Measurements from ENCODE around the gene ZNF862. TPM values are rescaled to one million over a fixed set of nuclear protein-coding genes. Genes with fewer than 3 reads are reported as not detected.

The ZNF862 gene
- total and polyA plus RNA-seq, 7 donors: 0.92 to 23.8 (median 12.5) TPM

GRCh38 chr7:149832332-149833041 is 5.7 kb upstream of the ZNF862 start:
- TF ChIP-seq EP300 (IDR thresholded peaks at IDR 0.05): no peak
- TF ChIP-seq POLR2AphosphoS5 (IDR thresholded peaks at IDR 0.05): no peak
- no peak for TF ChIP-seq CTCF (IDR thresholded peaks at IDR 0.05)
- no peak for TF ChIP-seq POLR2A (IDR thresholded peaks at IDR 0.05)
- H3K27ac ChIP-seq: no peak overlapping the region
- H3K36me3 ChIP-seq: no peaks in the 10 kb centered on the region
- WGBS, 2 donors: 64 to 74% methylated on average over 13 of the region's 13 CpGs
- peaks cover 0 to 11% (median 0%) of the 10 kb centered on the region in 3 donors for H3K27me3 ChIP-seq
- intact Hi-C loops (cut with DNase I): no loop called here
- H3K9me3 ChIP-seq: no peaks in the 10 kb centered on the region
- no peak overlapping the region for H3K4me3 ChIP-seq
- peaks cover 0 to under 1% (median 0%) of the 10 kb centered on the region in 4 donors for H3K4me1 ChIP-seq
- peak; percentile 47 for DNase-seq

- Histone ChIP-seq H3K36me3 (no peaks in the 10 kb centered on the region), H3K9me3 (no peaks in the 10 kb centered on the region), H3K4me1 (peaks cover 0 to 5% (median 3%) of the 10 kb centered on the region in 4 donors), H3K4me3 (no peak overlapping the region), H3K27me3 (peaks cover 0 to 11% (median 0%) of the 10 kb centered on the region in 3 donors), H3K27ac (no peak overlapping the region)
- WGBS, 2 donors: 84 to 85% methylated on average over 12 of the region's 12 CpGs
- peak; percentile 42 for DNase-seq
- intact Hi-C loops (cut with DNase I): no loop called here
- no peak for TF ChIP-seq POLR2AphosphoS5 (IDR thresholded peaks at IDR 0.05)
- TF ChIP-seq EP300 (IDR thresholded peaks at IDR 0.05): no peak
- TF ChIP-seq POLR2A (IDR thresholded peaks at IDR 0.05): no peak
- no peak for TF ChIP-seq CTCF (IDR thresholded peaks at IDR 0.05)
These were observed 4.6 kb upstream of the ZNF862 start for GRCh38 chr7:149833495-149834130.

DNA sequence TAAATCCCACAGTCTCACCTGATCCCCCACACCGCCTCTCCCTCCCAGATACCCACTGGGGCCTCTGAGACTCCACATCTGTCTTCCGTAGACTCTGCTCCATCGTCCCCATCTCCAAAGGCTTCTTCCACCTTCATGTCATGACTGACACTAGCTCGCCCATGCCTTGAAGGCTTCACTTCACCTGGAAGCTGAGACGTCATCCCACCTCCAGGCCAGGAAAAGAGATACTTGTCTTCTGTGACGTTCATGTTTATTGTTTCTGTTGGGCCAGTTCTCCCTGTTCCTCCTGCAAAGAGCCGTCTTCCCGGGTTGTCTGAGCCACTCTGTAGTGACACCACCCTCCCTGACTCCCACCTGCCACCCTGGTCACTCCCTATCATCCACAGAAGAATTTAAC is 3.6 kb upstream of the ZNF862 start:
- intact Hi-C loops (cut with DNase I): no loop called here
- peak; percentile 50 for DNase-seq
- H3K27ac ChIP-seq: no peak overlapping the region
- no peaks in the 10 kb centered on the region for H3K36me3 ChIP-seq
- 90 to 91% methylated on average over 8 of the region's 8 CpGs for WGBS, 2 donors
- peaks cover 0 to 11% (median 0%) of the 10 kb centered on the region in 3 donors for H3K27me3 ChIP-seq
- TF ChIP-seq POLR2A (IDR thresholded peaks at IDR 0.05): no peak
- TF ChIP-seq EP300 (IDR thresholded peaks at IDR 0.05): no peak
- H3K4me3 ChIP-seq: no peak overlapping the region
- H3K9me3 ChIP-seq: no peaks in the 10 kb centered on the region
- peaks cover 0 to 13% (median 8%) of the 10 kb centered on the region in 4 donors for H3K4me1 ChIP-seq

DNA sequence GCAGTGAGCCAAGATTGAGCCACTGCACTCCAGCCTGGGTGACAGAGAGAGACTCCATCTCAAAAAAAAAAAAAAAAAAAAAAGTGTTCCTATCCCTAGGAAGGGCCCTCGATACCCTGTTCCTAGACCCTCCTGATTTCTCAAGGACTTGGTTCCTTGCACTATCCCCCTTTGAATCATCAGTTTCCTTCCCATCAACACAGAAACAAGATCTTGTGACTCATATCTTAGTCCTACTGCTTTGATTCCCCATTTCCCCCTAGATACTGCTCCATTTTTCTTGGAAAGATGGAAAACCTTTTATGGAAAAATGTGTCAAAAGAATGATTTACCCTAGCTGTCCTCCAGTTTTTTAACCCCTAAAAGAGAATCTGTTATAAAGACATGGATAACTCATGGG is 1.7 kb upstream of the ZNF862 start:
- Histone ChIP-seq H3K4me1 (peaks cover 0 to 15% (median 9%) of the 10 kb centered on the region in 4 donors), H3K9me3 (no peaks in the 10 kb centered on the region), H3K36me3 (no peaks in the 10 kb centered on the region), H3K27me3 (peaks cover 0 to 2% (median 0%) of the 10 kb centered on the region in 3 donors), H3K4me3 (no peak overlapping the region), H3K27ac (no peak overlapping the region)
- WGBS, 2 donors: 44 to 95% methylated on average over 1 of the region's 1 CpG
- no peak for DNase-seq
- TF ChIP-seq POLR2A (IDR thresholded peaks at IDR 0.05) (no peak), CTCF (IDR thresholded peaks at IDR 0.05) (no peak), EP300 (IDR thresholded peaks at IDR 0.05) (no peak), POLR2AphosphoS5 (IDR thresholded peaks at IDR 0.05) (no peak)
- intact Hi-C loops (cut with DNase I): loop anchor here (2.0 kb wide), 1 partner anchor 122 kb away; a partner anchor contains a TSS

- peak; percentile 50 for DNase-seq
- intact Hi-C loops (cut with DNase I): loop anchor here (1.0 to 2.0 kb wide), 3 partner anchors 35 to 123 kb away; partner anchors contain the start of gene ATP6V0E2
- H3K4me3 ChIP-seq: peak overlapping the region in 2 of 4 donors; percentile 96 to 100
- H3K36me3 ChIP-seq: no peaks in the 10 kb centered on the region
- H3K9me3 ChIP-seq: no peaks in the 10 kb centered on the region
- 36 to 41% methylated on average over 17 of the region's 17 CpGs for WGBS, 2 donors
- no peaks in the 10 kb centered on the region for H3K27me3 ChIP-seq
- H3K27ac ChIP-seq: peak overlapping the region; percentile 89 to 98 (median 98)
- TF ChIP-seq CTCF (IDR thresholded peaks at IDR 0.05) (no peak), POLR2A (IDR thresholded peaks at IDR 0.05) (no peak), POLR2AphosphoS5 (IDR thresholded peaks at IDR 0.05) (no peak)
- H3K4me1 ChIP-seq: peaks cover 0 to 15% (median 9%) of the 10 kb centered on the region in 4 donors
These were observed 481 bp upstream of the ZNF862 start for GRCh38 chr7:149837564-149838223.
